ENCODE data around the gene SAT1. TPM values are rescaled to one million over a fixed set of nuclear protein-coding genes. Genes with fewer than 3 reads are reported as not detected.

SAT1 gene
- total RNA-seq, 1 experiment from 2014 or later, result 55.2 TPM

GRCh38 chrX:23819385-23820234 lies 36.6 kb downstream of the SAT1 start:
- Mint-ChIP-seq H3K4me3 (no peak overlapping the region), H3K4me1 (no peaks in the 10 kb centered on the region), H3K9me3 (no peaks in the 10 kb centered on the region; a peak in 1 of 5 replicates), H3K36me3 (ENCODE audit: insufficient read depth in 1 of 3, low read depth in 3 of 3) (0 out of 7 replicates have a peak, but pooled peaks cover 0 to 1% (median 0%) of the 10 kb centered on the region in 3 experiments), H3K27ac (no peak overlapping the region), H3K27me3 (ENCODE audit: low read depth) (no peaks in the 10 kb centered on the region)
- Histone ChIP-seq H2BK15ac (ENCODE audit: low read depth, low read length) (no peak overlapping the region), H4K5ac (ENCODE audit: insufficient read length, low read depth, low read length) (no peak overlapping the region), H3K23ac (ENCODE audit: insufficient read length, low read depth, low read length) (no peak overlapping the region), H3K18ac (ENCODE audit: insufficient read length, low read depth, low read length) (no peak overlapping the region), H3K79me1 (ENCODE audit: insufficient read depth, low read depth, low read length, poor library complexity, severe bottlenecking) (no peaks in the 10 kb centered on the region), H3K4me1 (ENCODE audit: insufficient read depth, low read length) (no peaks in the 10 kb centered on the region), H2BK20ac (ENCODE audit: low read depth, low read length, poor library complexity, severe bottlenecking) (no peak overlapping the region), H2BK5ac (ENCODE audit: insufficient read length, low read length) (no peak overlapping the region), H3T11ph (ENCODE audit: low read length) (no peak overlapping the region), H4K8ac (replicated peaks; ENCODE audit: insufficient read length, low read depth, low read length) (no peak overlapping the region), H2BK120ac (ENCODE audit: low read depth, low read length, poor library complexity, severe bottlenecking) (no peak overlapping the region), H2BK12ac (ENCODE audit: insufficient read length, low read depth, low read length) (no peak overlapping the region), H2AFZ (ENCODE audit: low read length) (no peak overlapping the region), H3K27me3 (ENCODE audit: insufficient read depth, low read length) (no peaks in the 10 kb centered on the region), H3K9ac (ENCODE audit: extremely low read depth, insufficient read length, low read length) (no peak overlapping the region), H3K79me2 (ENCODE audit: insufficient read depth, low read length) (no peaks in the 10 kb centered on the region), H4K20me1 (ENCODE audit: control insufficient read depth, insufficient read depth, insufficient read length) (no peaks in the 10 kb centered on the region), H3K4ac (ENCODE audit: low read depth, low read length) (no peak overlapping the region), H3K4me2 (ENCODE audit: insufficient read depth, insufficient read length, low read length) (no peak overlapping the region), H3K27ac (ENCODE audit: insufficient read length, low read depth, low read length) (no peak overlapping the region), H4K91ac (ENCODE audit: insufficient read length, low read depth, low read length) (no peak overlapping the region), H3K56ac (ENCODE audit: insufficient read length, low read depth, low read length) (no peak overlapping the region), H3K9me3 (ENCODE audit: control insufficient read depth, low read depth, low read length) (no peaks in the 10 kb centered on the region), H2AK5ac (ENCODE audit: insufficient read length, low read length) (no peak overlapping the region), H3K23me2 (ENCODE audit: insufficient read length, low read depth, low read length, poor library complexity, severe bottlenecking) (no peaks in the 10 kb centered on the region), H3K14ac (ENCODE audit: insufficient read depth, low read length) (no peak overlapping the region)
- no peak for TF ChIP-seq CTCF (conservative IDR thresholded peaks at IDR 0.05)
- no CpG with 5 or more reads among the region's 10 CpGs for WGBS (ENCODE audit: extremely low coverage, insufficient read length, low lambda C conversion rate)
- DNase-seq, result no peak

All from H9 (cell line).